ENCODE data around the gene OR7C1.

DNA sequence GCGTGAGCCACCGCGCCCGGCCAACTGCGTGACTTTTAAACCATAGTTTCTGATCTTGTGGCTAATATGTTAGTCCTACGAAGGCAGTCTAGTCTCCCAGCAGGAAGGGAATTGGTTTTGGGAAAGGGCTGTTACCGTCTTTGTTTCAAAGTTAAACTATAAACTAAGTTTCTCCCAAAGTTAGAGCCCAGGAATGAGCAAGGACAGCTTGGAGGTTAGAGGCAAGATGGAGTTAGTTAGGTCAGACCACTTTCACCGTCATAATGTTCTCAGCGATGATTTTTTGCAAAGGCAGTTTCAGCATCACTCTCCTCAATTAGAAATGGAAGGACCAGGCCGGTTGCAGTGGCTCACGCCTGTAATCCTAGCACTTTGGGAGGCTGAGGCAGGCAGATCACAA, 39.0 kb downstream of the OR7C1 start:
- no peak for TF ChIP-seq POLR2A (IDR thresholded peaks at IDR 0.05)
- TF ChIP-seq, protein P1, sequence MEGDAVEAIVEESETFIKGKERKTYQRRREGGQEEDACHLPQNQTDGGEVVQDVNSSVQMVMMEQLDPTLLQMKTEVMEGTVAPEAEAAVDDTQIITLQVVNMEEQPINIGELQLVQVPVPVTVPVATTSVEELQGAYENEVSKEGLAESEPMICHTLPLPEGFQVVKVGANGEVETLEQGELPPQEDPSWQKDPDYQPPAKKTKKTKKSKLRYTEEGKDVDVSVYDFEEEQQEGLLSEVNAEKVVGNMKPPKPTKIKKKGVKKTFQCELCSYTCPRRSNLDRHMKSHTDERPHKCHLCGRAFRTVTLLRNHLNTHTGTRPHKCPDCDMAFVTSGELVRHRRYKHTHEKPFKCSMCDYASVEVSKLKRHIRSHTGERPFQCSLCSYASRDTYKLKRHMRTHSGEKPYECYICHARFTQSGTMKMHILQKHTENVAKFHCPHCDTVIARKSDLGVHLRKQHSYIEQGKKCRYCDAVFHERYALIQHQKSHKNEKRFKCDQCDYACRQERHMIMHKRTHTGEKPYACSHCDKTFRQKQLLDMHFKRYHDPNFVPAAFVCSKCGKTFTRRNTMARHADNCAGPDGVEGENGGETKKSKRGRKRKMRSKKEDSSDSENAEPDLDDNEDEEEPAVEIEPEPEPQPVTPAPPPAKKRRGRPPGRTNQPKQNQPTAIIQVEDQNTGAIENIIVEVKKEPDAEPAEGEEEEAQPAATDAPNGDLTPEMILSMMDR (IDR thresholded peaks at IDR 0.05) = no peak
- TF ChIP-seq EP300 (IDR thresholded peaks at IDR 0.05) = no peak
- TF ChIP-seq POLR2AphosphoS5 (IDR thresholded peaks at IDR 0.05) = no peak

All from gastroesophageal sphincter (tissue), 3 donors.